Measurements from ENCODE around the gene URM1.

The URM1 gene

DNA sequence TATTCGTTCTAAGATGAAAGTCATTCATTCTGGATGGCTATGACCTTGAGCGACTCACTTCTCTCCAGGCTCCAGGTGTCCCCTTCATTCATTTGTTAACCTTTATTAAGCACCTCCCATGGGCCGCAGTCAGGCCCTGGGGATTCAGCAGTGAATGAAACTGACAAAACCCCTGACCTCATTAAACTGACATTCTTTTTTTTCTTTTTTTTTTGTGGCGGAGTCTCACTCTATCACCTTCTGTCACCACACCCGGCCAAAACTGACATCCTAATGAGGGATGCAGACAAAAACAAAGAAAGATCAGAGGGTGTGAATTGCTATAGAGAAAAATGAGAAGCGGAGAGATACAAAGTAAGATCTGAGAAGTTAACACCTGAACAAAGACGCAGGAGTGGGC is 68.1 kb downstream of the URM1 start:
- TF ChIP-seq, protein P1, sequence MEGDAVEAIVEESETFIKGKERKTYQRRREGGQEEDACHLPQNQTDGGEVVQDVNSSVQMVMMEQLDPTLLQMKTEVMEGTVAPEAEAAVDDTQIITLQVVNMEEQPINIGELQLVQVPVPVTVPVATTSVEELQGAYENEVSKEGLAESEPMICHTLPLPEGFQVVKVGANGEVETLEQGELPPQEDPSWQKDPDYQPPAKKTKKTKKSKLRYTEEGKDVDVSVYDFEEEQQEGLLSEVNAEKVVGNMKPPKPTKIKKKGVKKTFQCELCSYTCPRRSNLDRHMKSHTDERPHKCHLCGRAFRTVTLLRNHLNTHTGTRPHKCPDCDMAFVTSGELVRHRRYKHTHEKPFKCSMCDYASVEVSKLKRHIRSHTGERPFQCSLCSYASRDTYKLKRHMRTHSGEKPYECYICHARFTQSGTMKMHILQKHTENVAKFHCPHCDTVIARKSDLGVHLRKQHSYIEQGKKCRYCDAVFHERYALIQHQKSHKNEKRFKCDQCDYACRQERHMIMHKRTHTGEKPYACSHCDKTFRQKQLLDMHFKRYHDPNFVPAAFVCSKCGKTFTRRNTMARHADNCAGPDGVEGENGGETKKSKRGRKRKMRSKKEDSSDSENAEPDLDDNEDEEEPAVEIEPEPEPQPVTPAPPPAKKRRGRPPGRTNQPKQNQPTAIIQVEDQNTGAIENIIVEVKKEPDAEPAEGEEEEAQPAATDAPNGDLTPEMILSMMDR (IDR thresholded peaks at IDR 0.05; ENCODE audit: control insufficient read depth, extremely low read depth, insufficient read depth), result no peak
- DNase-seq (ENCODE audit: low read depth), result no peak
- no peak overlapping the region for H3K4me3 ChIP-seq (ENCODE audit: low read depth, low read length)
